Stimulated activated CD4-positive, alpha-beta T cell treated with anti-CD3 and anti-CD28 coated beads, TNF-alpha, amount 100 ng/mL, for 4 hours (primary cell): ENCODE data around the gene RHOT2.
A peak's percentile ranks its signal among the peaks of the same experiment; 100 is the strongest.

Experiments
- DNase-seq, 3 experiments: peaks; one replicate each; pipeline ENCODE4 v3.0.0-alpha.2; 2020; ENCODE audit warnings: low read depth in 3 of 3

The RHOT2 gene

GRCh38 chr16:647173-647902, 20.6 kb upstream of the RHOT2 start:
- no peak for DNase-seq

- no peak for DNase-seq
These were observed 19.7 kb upstream of the RHOT2 start for GRCh38 chr16:648071-648780.

GRCh38 chr16:648781-649589, 18.9 kb upstream of the RHOT2 start, which contains the start of gene WDR90:
Gene WDR90, plus strand, starts transcription at chr16:649365. Its CDS starts 52 bp downstream, at chr16:649417.
- DNase-seq, result peak; percentile 85 to 90 (median 89)

GRCh38 chr16:649631-650030, 18.3 kb upstream of the RHOT2 start:
- no peak for DNase-seq

GRCh38 chr16:651844-652243, 16.1 kb upstream of the RHOT2 start:
- DNase-seq, result no peak

GRCh38 chr16:652454-653305, 15.3 kb upstream of the RHOT2 start:
- DNase-seq, result no peak

- DNase-seq, result no peak
These were observed 13.9 kb upstream of the RHOT2 start for GRCh38 chr16:654034-654433.

- no peak for DNase-seq
These were observed 10.4 kb upstream of the RHOT2 start for GRCh38 chr16:657487-657886.

- no peak for DNase-seq
These were observed 9.0 kb upstream of the RHOT2 start for GRCh38 chr16:658679-659571.

GRCh38 chr16:659618-660017, 8.3 kb upstream of the RHOT2 start:
- DNase-seq, result no peak

GRCh38 chr16:660132-660458, 7.8 kb upstream of the RHOT2 start:
- DNase-seq, result no peak

- DNase-seq, result peak in 2 of 3 experiments; percentile 34 to 40
These were observed 7.3 kb upstream of the RHOT2 start for GRCh38 chr16:660459-661183.

- no peak for DNase-seq
These were observed 6.6 kb upstream of the RHOT2 start for GRCh38 chr16:661184-661821.

- DNase-seq, result no peak
These were observed 5.8 kb upstream of the RHOT2 start for GRCh38 chr16:662095-662494.

GRCh38 chr16:662597-662996, 5.3 kb upstream of the RHOT2 start:
- no peak for DNase-seq

- DNase-seq, result no peak
These were observed 1.4 kb upstream of the RHOT2 start for GRCh38 chr16:666572-666971.

GRCh38 chr16:667113-667779, 686 bp upstream of the RHOT2 start:
- DNase-seq, result no peak

- DNase-seq, result no peak
These were observed 713 bp downstream of the RHOT2 start for GRCh38 chr16:668519-669171.
